ENCODE measurements around the gene MAGEA4.

GRCh38 chrX:151899622-151900021, 13.1 kb upstream of the MAGEA4 start:
- TF ChIP-seq, protein P1, sequence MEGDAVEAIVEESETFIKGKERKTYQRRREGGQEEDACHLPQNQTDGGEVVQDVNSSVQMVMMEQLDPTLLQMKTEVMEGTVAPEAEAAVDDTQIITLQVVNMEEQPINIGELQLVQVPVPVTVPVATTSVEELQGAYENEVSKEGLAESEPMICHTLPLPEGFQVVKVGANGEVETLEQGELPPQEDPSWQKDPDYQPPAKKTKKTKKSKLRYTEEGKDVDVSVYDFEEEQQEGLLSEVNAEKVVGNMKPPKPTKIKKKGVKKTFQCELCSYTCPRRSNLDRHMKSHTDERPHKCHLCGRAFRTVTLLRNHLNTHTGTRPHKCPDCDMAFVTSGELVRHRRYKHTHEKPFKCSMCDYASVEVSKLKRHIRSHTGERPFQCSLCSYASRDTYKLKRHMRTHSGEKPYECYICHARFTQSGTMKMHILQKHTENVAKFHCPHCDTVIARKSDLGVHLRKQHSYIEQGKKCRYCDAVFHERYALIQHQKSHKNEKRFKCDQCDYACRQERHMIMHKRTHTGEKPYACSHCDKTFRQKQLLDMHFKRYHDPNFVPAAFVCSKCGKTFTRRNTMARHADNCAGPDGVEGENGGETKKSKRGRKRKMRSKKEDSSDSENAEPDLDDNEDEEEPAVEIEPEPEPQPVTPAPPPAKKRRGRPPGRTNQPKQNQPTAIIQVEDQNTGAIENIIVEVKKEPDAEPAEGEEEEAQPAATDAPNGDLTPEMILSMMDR (IDR thresholded peaks at IDR 0.05), result no peak
- no peak for TF ChIP-seq POLR2A (IDR thresholded peaks at IDR 0.05)
